NCI-H510A (cell line): ENCODE results near the gene ZNF444.

Experiments used
- DNase-seq: peaks from one replicate; lab custom pipeline; 2025; lab: John Stamatoyannopoulos, UW

ZNF444 gene

GRCh38 chr19:56107626-56108351 is 33.3 kb upstream of the ZNF444 start:
- DNase-seq = no peak

- no peak for DNase-seq
Observed at GRCh38 chr19:56108447-56109195, 32.5 kb upstream of the ZNF444 start.

- DNase-seq = no peak
Observed at GRCh38 chr19:56109226-56109625, 31.9 kb upstream of the ZNF444 start.

- DNase-seq = peak; percentile 30
Observed at GRCh38 chr19:56110515-56111448, 30.3 kb upstream of the ZNF444 start.

GRCh38 chr19:56111601-56112312 is 29.3 kb upstream of the ZNF444 start:
- DNase-seq = peak; percentile 39

GRCh38 chr19:56112313-56112709 is 28.8 kb upstream of the ZNF444 start:
- peak; percentile 26 for DNase-seq

GRCh38 chr19:56113074-56113632 is 27.9 kb upstream of the ZNF444 start:
- DNase-seq = no peak

- peak; percentile 45 for DNase-seq
Observed at GRCh38 chr19:56114051-56114777, 26.9 kb upstream of the ZNF444 start.

GRCh38 chr19:56114778-56115110 is 26.3 kb upstream of the ZNF444 start:
- no peak for DNase-seq

GRCh38 chr19:56115490-56115889 is 25.6 kb upstream of the ZNF444 start:
- no peak for DNase-seq

GRCh38 chr19:56116606-56117005 is 24.5 kb upstream of the ZNF444 start:
- DNase-seq = no peak

GRCh38 chr19:56117376-56117884 is 23.7 kb upstream of the ZNF444 start:
- DNase-seq = no peak

GRCh38 chr19:56117889-56118288 is 23.2 kb upstream of the ZNF444 start:
- DNase-seq = no peak

GRCh38 chr19:56118666-56119581 is 22.2 kb upstream of the ZNF444 start:
- DNase-seq = no peak

- no peak for DNase-seq
Observed at GRCh38 chr19:56119582-56119978, 21.5 kb upstream of the ZNF444 start.

- no peak for DNase-seq
Observed at GRCh38 chr19:56120002-56120370, 21.1 kb upstream of the ZNF444 start.

GRCh38 chr19:56120371-56121179 is 20.5 kb upstream of the ZNF444 start:
- peak; percentile 44 for DNase-seq
